C4-2B (cell line): Measurements from ENCODE around the gene LYST.

Experiments used
- H3K27ac ChIP-seq: fragments of 450-650 bp; 2 replicates; pipeline ENCODE4 v1.5.1; 2017
- CTCF ChIP-seq: fragments of 450-650 bp; conservative IDR thresholded peaks from 2 replicates; pipeline ENCODE4 v1.5.1; 2017; ENCODE audit warnings: mild to moderate bottlenecking
- ZFX ChIP-seq: fragments of 450-650 bp; IDR thresholded peaks from 2 replicates; pipeline ENCODE4 v1.6.1; 2017

Gene LYST

GRCh38 chr1:235861857-235862256, 4.8 kb downstream of the LYST start:
- H3K27ac ChIP-seq = no peak overlapping the region
- no peak for TF ChIP-seq ZFX
- no peak for TF ChIP-seq CTCF

- TF ChIP-seq CTCF (no peak), ZFX (no peak)
- H3K27ac ChIP-seq = no peak overlapping the region
Measured at GRCh38 chr1:235860829-235861228, 5.9 kb downstream of the LYST start.

- no peak overlapping the region for H3K27ac ChIP-seq
Measured at GRCh38 chr1:235859789-235860188, 6.9 kb downstream of the LYST start.

GRCh38 chr1:235858766-235859165, 7.9 kb downstream of the LYST start:
- TF ChIP-seq CTCF (no peak), ZFX (no peak)
- no peak overlapping the region for H3K27ac ChIP-seq

More at GRCh38 chr1:235859789-235860188, 6.9 kb downstream of the LYST start:
- no peak for TF ChIP-seq ZFX
- TF ChIP-seq CTCF = no peak

GRCh38 chr1:235857756-235858155, 8.9 kb downstream of the LYST start:
- no peak overlapping the region for H3K27ac ChIP-seq
- TF ChIP-seq ZFX = no peak
- no peak for TF ChIP-seq CTCF

GRCh38 chr1:235855811-235856429, 10.8 kb downstream of the LYST start:
- H3K27ac ChIP-seq = no peak overlapping the region
- TF ChIP-seq CTCF (no peak), ZFX (no peak)

GRCh38 chr1:235854347-235854746, 12.4 kb downstream of the LYST start:
- TF ChIP-seq CTCF (no peak), ZFX (no peak)
- no peak overlapping the region for H3K27ac ChIP-seq
